Common myeloid progenitor, CD34-positive (primary cell): ENCODE measurements around the gene UVSSA.
"Not testable (repeated sequence)": the region's sequence is repeated elsewhere in the genome, so short reads cannot be mapped to it uniquely, and the experiment has no call there.

Source experiments
- CTCF ChIA-PET: fragments of 350-600 bp; sonication (Branson Sonifier 250); formaldehyde crosslinking; loops from one replicate; lab custom pipeline; 2021; ENCODE audit warnings: antibody characterized with exemption; lab: Charles Lee
- POLR2A ChIA-PET: fragments of 350-600 bp; sonication (Branson Sonifier 250); formaldehyde crosslinking; loops from one replicate; lab custom pipeline; 2021; ENCODE audit warnings: antibody characterized with exemption; lab: Charles Lee
- DNase-seq, 3 donors: peaks; one replicate each; pipeline versions ENCODE4 v3.0.0 to v3.0.0-alpha.2; 2013
- H3K27ac ChIP-seq, 2 experiments: 1 replicate in 1 of 2; 2 replicates in 1 of 2; pipeline ENCODE4 v1.7.0; 2013; ENCODE audit warnings: inconsistent platforms in 2 of 2, low read length in 2 of 2, mild to moderate bottlenecking in 2 of 2, low read depth in 1 of 2, moderate library complexity in 1 of 2; ENCODE audit not compliant: severe bottlenecking in 2 of 2, insufficient read depth in 1 of 2, poor library complexity in 1 of 2
- H3K27me3 ChIP-seq, 5 experiments: replicated peaks in 2 of 5; 1 replicate in 3 of 5; 2 replicates in 2 of 5; pipeline versions ENCODE4 v1.6.1 to v1.7.0; 2013; ENCODE audit warnings: low read length in 4 of 5, mild to moderate bottlenecking in 2 of 5, moderate library complexity in 2 of 5, inconsistent platforms in 1 of 5; ENCODE audit not compliant: insufficient read depth in 5 of 5, control insufficient read depth in 4 of 5
- H3K36me3 ChIP-seq, 4 experiments: 1 replicate in 2 of 4; 2 replicates in 2 of 4; pipeline versions ENCODE4 v1.6.1 to v1.7.0; 2013; ENCODE audit warnings: low read length in 3 of 4, control low read depth in 1 of 4, mild to moderate bottlenecking in 1 of 4; ENCODE audit not compliant: control insufficient read depth in 4 of 4, insufficient read depth in 4 of 4
- H3K4me1 ChIP-seq, 4 experiments: 1 replicate in 3 of 4; 2 replicates in 1 of 4; pipeline versions ENCODE4 v1.6.1 to v1.7.1; 2013; ENCODE audit warnings: low read length in 3 of 4, mild to moderate bottlenecking in 3 of 4, control low read depth in 1 of 4, inconsistent platforms in 1 of 4, moderate library complexity in 1 of 4; ENCODE audit not compliant: control insufficient read depth in 4 of 4, insufficient read depth in 4 of 4; ENCODE audit errors: control extremely low read depth in 1 of 4
- H3K4me3 ChIP-seq, 7 experiments: 1 replicate in 4 of 7; 2 replicates in 3 of 7; pipeline versions ENCODE4 v1.5.1 to v1.7.0; 2013; ENCODE audit warnings: mild to moderate bottlenecking in 7 of 7, low read length in 6 of 7, moderate library complexity in 6 of 7, inconsistent platforms in 2 of 7, low read depth in 2 of 7, control low read depth in 1 of 7; ENCODE audit not compliant: insufficient read depth in 4 of 7, control insufficient read depth in 1 of 7; ENCODE audit errors: extremely low read depth in 1 of 7
- H3K9me3 ChIP-seq, 5 experiments: 1 replicate in 4 of 5; 2 replicates in 1 of 5; pipeline versions ENCODE4 v1.6.1 to v1.7.1; 2013; ENCODE audit warnings: low read length in 4 of 5, mild to moderate bottlenecking in 2 of 5, inconsistent platforms in 1 of 5, low read depth in 1 of 5, moderate library complexity in 1 of 5; ENCODE audit not compliant: control insufficient read depth in 4 of 5, insufficient read depth in 2 of 5; ENCODE audit errors: control extremely low read depth in 1 of 5
- WGBS: methylation state at CpG from one replicate; pipeline ENCODE4 v1.1.5; 2013; ENCODE audit not compliant: insufficient coverage; 5-methylcytosine and 5-hydroxymethylcytosine counted together

UVSSA gene

DNA sequence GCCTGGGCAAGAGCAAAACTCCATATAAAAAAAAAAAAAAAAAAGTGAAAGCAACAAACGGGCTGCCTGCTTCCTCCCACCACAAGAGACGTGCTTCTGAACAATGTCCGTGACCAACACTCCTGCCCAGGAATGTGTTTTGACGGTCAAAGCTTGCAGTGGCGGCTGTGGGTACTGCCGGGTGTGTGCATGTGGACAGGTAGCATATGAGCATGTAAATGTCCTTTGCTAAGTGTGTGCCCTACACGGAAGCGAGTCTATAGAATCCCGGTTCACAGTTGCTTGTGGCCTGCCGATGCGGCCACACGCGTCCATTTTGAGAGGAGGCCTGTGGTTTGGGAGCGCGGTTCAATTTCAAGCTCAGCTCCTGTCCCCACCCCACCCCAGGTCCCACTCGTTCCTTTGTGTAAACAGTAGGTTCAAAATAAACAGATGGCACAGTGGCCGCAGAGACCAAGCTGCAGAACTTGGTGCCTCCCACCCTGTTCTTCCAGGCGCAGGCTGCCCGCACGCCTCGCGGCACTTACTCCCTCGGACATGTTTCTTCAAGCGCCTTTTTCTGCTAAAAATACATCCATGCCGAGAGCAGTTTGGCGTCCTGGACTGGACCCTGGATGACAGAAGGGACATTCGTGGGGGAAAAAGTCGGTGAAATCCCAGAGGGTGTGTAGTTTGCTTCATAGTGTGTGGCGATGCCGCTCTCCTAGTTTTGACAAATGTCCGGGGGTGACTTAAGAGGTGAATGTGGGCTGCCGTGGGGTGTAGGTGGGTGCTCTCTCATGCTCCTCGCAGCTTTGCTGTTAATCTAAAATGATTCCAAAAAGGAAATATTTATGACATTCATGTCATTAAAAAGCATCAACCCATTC is 70.7 kb downstream of the UVSSA start:
- Histone ChIP-seq H3K27me3 (peaks cover 0 to 81% (median 14%) of the 10 kb centered on the region in 5 experiments), H3K36me3 (no peaks in the 10 kb centered on the region), H3K9me3 (peaks cover 0 to 8% (median 0%) of the 10 kb centered on the region in 5 experiments), H3K4me1 (no peaks in the 10 kb centered on the region), H3K27ac (no peak overlapping the region), H3K4me3 (no peak overlapping the region)
- ChIA-PET POLR2A (interaction anchor here (0.6 kb wide), 1 partner anchor 42 kb away, joined by 3 read pairs; no protein-coding TSS in a partner anchor), CTCF (no interaction called here)
- 85% methylated on average over 25 of the region's 33 CpGs for WGBS
- DNase-seq = no peak

DNA sequence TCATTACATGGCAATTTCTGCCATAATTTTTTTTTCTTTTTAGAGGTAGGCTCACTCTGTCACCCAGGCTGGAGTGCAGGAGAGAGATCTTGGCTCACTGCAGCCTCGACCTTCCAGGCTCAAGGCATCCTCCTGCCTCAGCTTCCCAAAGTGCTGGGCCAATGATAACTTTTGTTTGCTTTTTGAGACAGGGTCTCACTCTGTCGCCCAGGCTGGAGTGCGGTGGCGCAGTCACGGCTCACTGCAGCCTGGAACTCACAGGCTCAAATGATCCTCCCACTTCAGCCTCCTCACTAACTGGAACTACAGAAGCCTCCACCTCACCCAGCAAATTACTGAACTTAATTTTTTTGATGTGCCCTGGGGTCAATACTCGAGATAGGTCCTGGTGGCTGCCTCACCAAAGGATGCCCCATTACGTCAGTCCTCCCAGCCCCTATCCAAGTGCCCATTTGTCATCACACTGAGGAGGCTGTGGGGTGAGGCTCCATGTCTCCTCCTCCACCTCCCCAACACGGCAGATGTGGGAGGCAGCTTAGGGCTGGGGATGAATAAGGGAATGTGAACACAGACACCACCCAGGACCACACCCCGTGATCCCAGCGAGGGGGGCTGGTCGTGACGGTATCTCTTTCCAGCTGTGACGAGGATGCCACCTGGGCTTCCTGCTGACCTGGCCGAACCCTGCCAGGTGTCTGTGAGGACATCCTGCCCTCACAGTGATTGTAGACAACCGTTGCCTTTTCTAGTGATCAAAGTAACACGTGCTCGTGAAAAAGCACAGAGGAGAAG is 71.7 kb downstream of the UVSSA start:
- DNase-seq = no peak
- 77% methylated on average over 16 of the region's 17 CpGs for WGBS
- no peak overlapping the region for H3K27ac ChIP-seq
- H3K36me3 ChIP-seq = no peaks in the 10 kb centered on the region
- ChIA-PET CTCF (no interaction called here), POLR2A (no interaction called here)
- peaks cover 0 to 73% (median 10%) of the 10 kb centered on the region in 5 experiments for H3K27me3 ChIP-seq
- no peak overlapping the region for H3K4me3 ChIP-seq
- H3K9me3 ChIP-seq = no peaks in the 10 kb centered on the region
- no peaks in the 10 kb centered on the region for H3K4me1 ChIP-seq

GRCh38 chr4:1419708-1420107 is 72.7 kb downstream of the UVSSA start:
- ChIA-PET CTCF (no interaction called here), POLR2A (no interaction called here)

GRCh38 chr4:1421657-1422056 is 74.6 kb downstream of the UVSSA start:
- H3K9me3 ChIP-seq = no peaks in the 10 kb centered on the region
- peaks cover 2 to 65% (median 14%) of the 10 kb centered on the region in 5 experiments for H3K27me3 ChIP-seq
- 83% methylated on average over 1 of the region's 2 CpGs for WGBS
- H3K36me3 ChIP-seq = no peaks in the 10 kb centered on the region
- no peaks in the 10 kb centered on the region for H3K4me1 ChIP-seq
- ChIA-PET POLR2A (no interaction called here), CTCF (interaction anchor here (1.2 kb wide), 1 partner anchor 13 kb away, joined by 3 read pairs; no protein-coding TSS in a partner anchor)
- no peak for DNase-seq
- no peak overlapping the region for H3K27ac ChIP-seq
- no peak overlapping the region for H3K4me3 ChIP-seq

More at GRCh38 chr4:1419708-1420107, 72.7 kb downstream of the UVSSA start:
- no peaks in the 10 kb centered on the region for H3K9me3 ChIP-seq
- H3K27me3 ChIP-seq = peaks cover 2 to 72% (median 14%) of the 10 kb centered on the region in 5 experiments
- DNase-seq = no peak
- H3K4me3 ChIP-seq = no peak overlapping the region
- WGBS = 85% methylated on average over 12 of the region's 13 CpGs
- H3K36me3 ChIP-seq = no peaks in the 10 kb centered on the region
- H3K27ac ChIP-seq = no peak overlapping the region
- H3K4me1 ChIP-seq = no peaks in the 10 kb centered on the region

DNA sequence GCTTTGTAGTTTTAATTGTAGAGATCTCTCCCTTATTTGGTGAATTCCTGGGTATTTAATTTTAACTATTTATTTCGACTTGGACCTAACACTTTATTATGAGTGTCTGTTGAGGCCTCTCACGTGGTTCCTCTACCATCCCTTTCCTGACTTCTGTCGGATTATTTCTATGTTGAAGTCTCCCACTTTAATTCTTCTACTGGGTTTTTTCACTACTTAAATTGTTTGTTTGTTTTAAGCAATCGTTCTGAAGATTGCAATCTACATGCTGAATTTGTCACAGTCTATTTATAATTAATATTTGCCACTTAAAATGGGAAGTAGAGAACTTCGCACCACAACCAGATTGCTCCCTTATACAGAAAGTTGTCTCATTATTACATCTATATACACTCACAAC is 80.0 kb downstream of the UVSSA start:
- H3K27me3 ChIP-seq = peaks cover 0 to 22% (median 10%) of the 10 kb centered on the region in 5 experiments

DNA sequence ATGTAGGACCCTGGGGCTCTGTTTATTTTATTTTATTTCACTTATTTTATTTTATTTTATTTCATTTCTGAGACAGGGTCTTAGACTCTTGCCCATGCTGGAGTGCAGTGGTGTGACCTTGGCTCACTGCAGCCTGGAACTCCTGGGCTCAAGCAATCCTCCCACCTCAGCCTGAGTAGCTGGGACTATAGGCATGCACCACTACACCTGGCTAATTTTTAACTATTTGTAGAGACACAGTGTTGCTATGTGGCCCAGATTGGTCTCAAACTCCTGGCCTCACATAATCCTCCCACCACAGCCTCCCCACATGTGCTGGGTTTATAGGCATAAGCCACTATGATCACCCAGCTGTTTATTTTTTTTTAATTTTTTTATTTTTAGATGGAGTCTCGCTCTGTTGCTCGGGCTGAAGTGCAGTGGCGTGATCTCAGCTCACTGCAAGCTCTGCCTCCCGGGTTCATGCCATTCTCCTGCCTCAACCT is 96.7 kb downstream of the UVSSA start:
- H3K4me1 ChIP-seq, H3K4me3 ChIP-seq, POLR2A ChIA-PET, CTCF ChIA-PET, H3K36me3 ChIP-seq, DNase-seq, H3K9me3 ChIP-seq, H3K27ac ChIP-seq: not testable (repeated sequence)
- WGBS = 62% methylated on average over 4 of the region's 4 CpGs
- peaks cover 0 to 16% (median 2%) of the 10 kb centered on the region in 5 experiments for H3K27me3 ChIP-seq

More for the DNA sequence above, 80.0 kb downstream of the UVSSA start:
- DNase-seq = no peak
- Histone ChIP-seq H3K4me1 (no peaks in the 10 kb centered on the region), H3K9me3 (no peaks in the 10 kb centered on the region), H3K4me3 (no peak overlapping the region), H3K27ac (no peak overlapping the region), H3K36me3 (no peaks in the 10 kb centered on the region)
- 75% methylated on average over 1 of the region's 5 CpGs for WGBS
- ChIA-PET CTCF (no interaction called here), POLR2A (no interaction called here)
